Progenitor cell of endocrine pancreas (in vitro differentiated cells): ENCODE measurements around the gene UBTD1. TPM values are rescaled to one million over a fixed set of nuclear protein-coding genes. Genes with fewer than 3 reads are reported as not detected.

Source experiments
- DNase-seq: peaks from one replicate; pipeline ENCODE4 v3.0.0; 2021; ENCODE audit warnings: low spot score; ENCODE audit not compliant: unreplicated experiment
- H3K27ac Mint-ChIP-seq: 2 replicates; pipeline ENCODE4 v1.8.0; 2021; ENCODE audit warnings: mild to moderate bottlenecking, moderate library complexity, mixed read lengths
- H3K27me3 Mint-ChIP-seq: 2 replicates; pipeline ENCODE4 v1.8.0; 2021; ENCODE audit warnings: mixed read lengths
- H3K36me3 Mint-ChIP-seq: 2 replicates; pipeline ENCODE4 v1.8.0; 2022; ENCODE audit warnings: mixed read lengths; ENCODE audit not compliant: insufficient read depth
- H3K4me1 Mint-ChIP-seq: 2 replicates; pipeline ENCODE4 v1.8.0; 2021; ENCODE audit warnings: low read depth, mixed read lengths
- H3K4me3 Mint-ChIP-seq: 2 replicates; pipeline ENCODE4 v1.8.0; 2021; ENCODE audit warnings: low read depth, mild to moderate bottlenecking, moderate library complexity, mixed read lengths
- H3K9me3 Mint-ChIP-seq: 2 replicates; pipeline ENCODE4 v1.8.0; 2021; ENCODE audit warnings: low read depth, mixed read lengths
- total RNA-seq: library from RNA; stranded (reverse); gene quantifications from 2 replicates; pipeline ENCODE4 v1.2.1, GENCODE V29; 2021
- TF ChIP-seq, protein P1 (sequence below): fragments of 200-600 bp; sonication (generic); IDR thresholded peaks from one replicate; pipeline ENCODE4 v1.5.0; 2021; ENCODE audit warnings: antibody characterized with exemption, mild to moderate bottlenecking; ENCODE audit not compliant: unreplicated experiment

The UBTD1 gene
- total RNA-seq, 1 donor from 2014 or later: 9.0 TPM

GRCh38 chr10:97509120-97509680, 10.5 kb downstream of the UBTD1 start:
- Mint-ChIP-seq H3K27ac (no peak overlapping the region), H3K36me3 (no peaks in the 10 kb centered on the region), H3K4me3 (no peak overlapping the region), H3K9me3 (no peaks in the 10 kb centered on the region), H3K4me1 (peaks cover 2% of the 10 kb centered on the region), H3K27me3 (no peaks in the 10 kb centered on the region)
- DNase-seq: no peak
- TF ChIP-seq, protein P1, sequence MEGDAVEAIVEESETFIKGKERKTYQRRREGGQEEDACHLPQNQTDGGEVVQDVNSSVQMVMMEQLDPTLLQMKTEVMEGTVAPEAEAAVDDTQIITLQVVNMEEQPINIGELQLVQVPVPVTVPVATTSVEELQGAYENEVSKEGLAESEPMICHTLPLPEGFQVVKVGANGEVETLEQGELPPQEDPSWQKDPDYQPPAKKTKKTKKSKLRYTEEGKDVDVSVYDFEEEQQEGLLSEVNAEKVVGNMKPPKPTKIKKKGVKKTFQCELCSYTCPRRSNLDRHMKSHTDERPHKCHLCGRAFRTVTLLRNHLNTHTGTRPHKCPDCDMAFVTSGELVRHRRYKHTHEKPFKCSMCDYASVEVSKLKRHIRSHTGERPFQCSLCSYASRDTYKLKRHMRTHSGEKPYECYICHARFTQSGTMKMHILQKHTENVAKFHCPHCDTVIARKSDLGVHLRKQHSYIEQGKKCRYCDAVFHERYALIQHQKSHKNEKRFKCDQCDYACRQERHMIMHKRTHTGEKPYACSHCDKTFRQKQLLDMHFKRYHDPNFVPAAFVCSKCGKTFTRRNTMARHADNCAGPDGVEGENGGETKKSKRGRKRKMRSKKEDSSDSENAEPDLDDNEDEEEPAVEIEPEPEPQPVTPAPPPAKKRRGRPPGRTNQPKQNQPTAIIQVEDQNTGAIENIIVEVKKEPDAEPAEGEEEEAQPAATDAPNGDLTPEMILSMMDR: no peak

GRCh38 chr10:97510686-97511085, 12.0 kb downstream of the UBTD1 start:
- H3K27ac Mint-ChIP-seq: no peak overlapping the region
- H3K36me3 Mint-ChIP-seq: no peaks in the 10 kb centered on the region
- no peaks in the 10 kb centered on the region for H3K9me3 Mint-ChIP-seq
- no peaks in the 10 kb centered on the region for H3K27me3 Mint-ChIP-seq
- no peak for DNase-seq
- H3K4me3 Mint-ChIP-seq: no peak overlapping the region
- peaks cover 5% of the 10 kb centered on the region for H3K4me1 Mint-ChIP-seq
- TF ChIP-seq, protein P1: no peak

- Mint-ChIP-seq H3K36me3 (no peaks in the 10 kb centered on the region), H3K4me3 (no peak overlapping the region), H3K9me3 (no peaks in the 10 kb centered on the region), H3K27me3 (no peaks in the 10 kb centered on the region), H3K4me1 (peaks cover 5% of the 10 kb centered on the region), H3K27ac (no peak overlapping the region)
- DNase-seq: no peak
- TF ChIP-seq, protein P1: no peak
Observed at GRCh38 chr10:97511711-97512440, 13.2 kb downstream of the UBTD1 start.

DNA sequence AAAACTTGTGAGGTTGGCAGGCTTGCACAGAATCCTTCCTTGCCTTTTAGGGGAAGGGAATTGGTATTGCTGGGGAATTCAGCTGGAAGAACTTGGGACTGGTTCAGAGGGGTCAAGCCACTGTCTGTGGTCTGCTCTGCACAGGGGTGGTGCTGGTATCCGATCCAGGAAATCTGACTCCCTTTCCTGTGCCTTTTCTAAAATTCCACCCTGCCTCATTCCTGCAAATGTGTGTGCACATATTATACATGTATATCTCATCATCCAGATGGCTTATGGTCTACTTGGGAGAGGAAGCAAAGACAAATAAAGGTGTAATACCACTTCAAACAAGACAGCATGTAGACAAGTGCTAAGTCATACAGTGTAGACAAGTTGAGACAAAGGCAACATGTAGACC, 14.3 kb downstream of the UBTD1 start:
- Mint-ChIP-seq H3K4me3 (no peak overlapping the region), H3K4me1 (peaks cover 5% of the 10 kb centered on the region), H3K9me3 (no peaks in the 10 kb centered on the region), H3K36me3 (no peaks in the 10 kb centered on the region), H3K27me3 (no peaks in the 10 kb centered on the region), H3K27ac (no peak overlapping the region)
- TF ChIP-seq, protein P1: no peak
- no peak for DNase-seq

DNA sequence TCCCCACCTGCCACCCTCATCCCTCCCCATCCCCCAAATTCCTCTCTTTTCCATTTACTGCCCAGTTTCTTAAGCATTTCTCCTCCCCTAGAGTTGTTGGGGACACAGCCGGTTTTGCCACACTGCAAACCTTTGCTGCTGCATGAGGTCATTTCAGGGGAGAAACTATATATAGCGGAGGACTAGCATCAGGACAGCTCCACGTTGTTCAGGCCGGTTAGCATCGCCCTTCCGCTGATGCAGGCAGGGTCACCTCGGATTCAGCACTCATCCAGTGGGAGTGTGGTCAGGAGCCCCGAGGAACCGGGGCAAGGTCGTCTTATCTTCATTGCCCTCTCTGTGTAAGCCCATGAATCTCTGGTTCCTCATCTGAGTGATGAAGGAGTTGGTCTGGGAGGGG, 15.6 kb downstream of the UBTD1 start:
- DNase-seq: no peak
- Mint-ChIP-seq H3K9me3 (no peaks in the 10 kb centered on the region), H3K36me3 (no peaks in the 10 kb centered on the region), H3K27me3 (no peaks in the 10 kb centered on the region), H3K27ac (no peak overlapping the region), H3K4me1 (peaks cover 5% of the 10 kb centered on the region), H3K4me3 (no peak overlapping the region)
- TF ChIP-seq, protein P1: no peak
